ENCODE data around the gene PHACTR3. TPM values are rescaled to one million over a fixed set of nuclear protein-coding genes. Genes with fewer than 3 reads are reported as not detected.

Gene PHACTR3
- total and polyA plus RNA-seq, 2 donors (not counting 3 experiments of a cell fraction or from before 2014, with no cell fraction given) = not detected

DNA sequence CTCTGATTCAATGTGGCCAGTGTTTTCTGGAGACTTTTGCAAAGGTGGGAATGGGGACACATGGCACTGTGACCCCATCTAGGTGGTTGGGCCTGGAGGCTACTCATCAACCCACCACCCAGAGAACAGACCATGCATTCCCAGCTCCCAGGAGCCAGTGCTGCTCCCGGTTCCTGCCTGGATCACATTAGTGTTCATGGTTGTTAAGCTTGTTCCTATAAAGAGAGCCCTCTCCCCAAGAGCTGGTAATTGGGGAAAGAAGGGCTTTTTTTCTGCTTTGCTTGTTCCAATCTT lies 102.0 kb downstream of the PHACTR3 start:
- ChIA-PET POLR2A (no interaction called here), CTCF (no interaction called here)
- intact Hi-C loops (cut with micrococcal nuclease) = no loop called here
- dilution Hi-C loops (cut with MboI; ENCODE audit: extremely low pct_ligation_motif_present, low sequenced_read_pairs) = no loop called here
- FAIRE-seq = no peak
- Histone ChIP-seq H3K36me3 (ENCODE audit: control insufficient read depth in 2 of 2, extremely low read depth in 1 of 2, insufficient read depth in 2 of 2, low read length in 2 of 2) (no peaks in the 10 kb centered on the region), H3K79me2 (ENCODE audit: control insufficient read depth, insufficient read depth, low read length) (no peaks in the 10 kb centered on the region), H4K20me1 (replicated peaks; ENCODE audit: control insufficient read depth, extremely low read depth, insufficient read depth, low read length) (no peaks in the 10 kb centered on the region), H3K9ac (replicated peaks; ENCODE audit: extremely low read depth, insufficient read depth, low read length) (no peak overlapping the region), H3K4me1 (ENCODE audit: control insufficient read depth, extremely low read depth, insufficient read depth, low read length) (no peaks in the 10 kb centered on the region), H3K27ac (ENCODE audit: insufficient read depth, low read depth, low read length) (no peak overlapping the region), H3K9me1 (replicated peaks; ENCODE audit: control insufficient read depth, extremely low read depth, insufficient read depth, low read length) (no peaks in the 10 kb centered on the region), H2AFZ (ENCODE audit: low read depth, low read length) (no peak overlapping the region), H3K27me3 (ENCODE audit: control insufficient read depth in 2 of 2, insufficient read depth in 2 of 2, low read length in 2 of 2) (no peaks in the 10 kb centered on the region), H3K4me2 (ENCODE audit: insufficient read depth, low read length) (no peak overlapping the region), H3K4me3 (replicated peaks in 1 of 3; ENCODE audit: insufficient read depth in 1 of 3, low read depth in 1 of 3, low read length in 3 of 3) (no peak overlapping the region), H3K9me3 (replicated peaks; ENCODE audit: control insufficient read depth, insufficient read depth, low read length) (peaks cover 2% of the 10 kb centered on the region)
- BruUV-seq (replicated peaks) = no TSS peak
- no peak for TF ChIP-seq POLR2AphosphoS5 (IDR thresholded peaks at IDR 0.05; ENCODE audit: insufficient read depth, low read depth, low read length)
- DNase-seq (ENCODE audit: low read depth, low spot score) = no peak

- Histone ChIP-seq H3K36me3 (ENCODE audit: control insufficient read depth in 2 of 2, extremely low read depth in 1 of 2, insufficient read depth in 2 of 2, low read length in 2 of 2) (no peaks in the 10 kb centered on the region), H3K9me1 (replicated peaks; ENCODE audit: control insufficient read depth, extremely low read depth, insufficient read depth, low read length) (no peaks in the 10 kb centered on the region), H3K27ac (ENCODE audit: insufficient read depth, low read depth, low read length) (no peak overlapping the region), H3K27me3 (ENCODE audit: control insufficient read depth in 2 of 2, insufficient read depth in 2 of 2, low read length in 2 of 2) (no peaks in the 10 kb centered on the region), H3K79me2 (ENCODE audit: control insufficient read depth, insufficient read depth, low read length) (no peaks in the 10 kb centered on the region), H3K9me3 (replicated peaks; ENCODE audit: control insufficient read depth, insufficient read depth, low read length) (peaks cover 2% of the 10 kb centered on the region), H2AFZ (ENCODE audit: low read depth, low read length) (no peak overlapping the region), H3K4me3 (replicated peaks in 1 of 3; ENCODE audit: insufficient read depth in 1 of 3, low read depth in 1 of 3, low read length in 3 of 3) (no peak overlapping the region), H3K4me2 (ENCODE audit: insufficient read depth, low read length) (no peak overlapping the region), H3K9ac (replicated peaks; ENCODE audit: extremely low read depth, insufficient read depth, low read length) (no peak overlapping the region), H4K20me1 (replicated peaks; ENCODE audit: control insufficient read depth, extremely low read depth, insufficient read depth, low read length) (no peaks in the 10 kb centered on the region), H3K4me1 (ENCODE audit: control insufficient read depth, extremely low read depth, insufficient read depth, low read length) (no peaks in the 10 kb centered on the region)
- ChIA-PET POLR2A (no interaction called here), CTCF (no interaction called here)
- DNase-seq (ENCODE audit: low read depth, low spot score) (no peak), FAIRE-seq (no peak)
- TF ChIP-seq POLR2AphosphoS5 (IDR thresholded peaks at IDR 0.05; ENCODE audit: insufficient read depth, low read depth, low read length) (no peak), MYC (IDR thresholded peaks at IDR 0.05; ENCODE audit: low read depth, low read length) (no peak), FOS (IDR thresholded peaks at IDR 0.05; ENCODE audit: borderline replicate concordance, insufficient read depth, low read length) (no peak), EZH2 (IDR thresholded peaks at IDR 0.05; ENCODE audit: borderline replicate concordance, low read depth, low read length, severe bottlenecking) (no peak), JUN (IDR thresholded peaks at IDR 0.05; ENCODE audit: borderline replicate concordance, insufficient read depth, insufficient read length, low read depth) (no peak), POLR2A (IDR thresholded peaks at IDR 0.05; ENCODE audit: low read depth, low read length) (no peak)
- TF ChIP-seq, protein P1, sequence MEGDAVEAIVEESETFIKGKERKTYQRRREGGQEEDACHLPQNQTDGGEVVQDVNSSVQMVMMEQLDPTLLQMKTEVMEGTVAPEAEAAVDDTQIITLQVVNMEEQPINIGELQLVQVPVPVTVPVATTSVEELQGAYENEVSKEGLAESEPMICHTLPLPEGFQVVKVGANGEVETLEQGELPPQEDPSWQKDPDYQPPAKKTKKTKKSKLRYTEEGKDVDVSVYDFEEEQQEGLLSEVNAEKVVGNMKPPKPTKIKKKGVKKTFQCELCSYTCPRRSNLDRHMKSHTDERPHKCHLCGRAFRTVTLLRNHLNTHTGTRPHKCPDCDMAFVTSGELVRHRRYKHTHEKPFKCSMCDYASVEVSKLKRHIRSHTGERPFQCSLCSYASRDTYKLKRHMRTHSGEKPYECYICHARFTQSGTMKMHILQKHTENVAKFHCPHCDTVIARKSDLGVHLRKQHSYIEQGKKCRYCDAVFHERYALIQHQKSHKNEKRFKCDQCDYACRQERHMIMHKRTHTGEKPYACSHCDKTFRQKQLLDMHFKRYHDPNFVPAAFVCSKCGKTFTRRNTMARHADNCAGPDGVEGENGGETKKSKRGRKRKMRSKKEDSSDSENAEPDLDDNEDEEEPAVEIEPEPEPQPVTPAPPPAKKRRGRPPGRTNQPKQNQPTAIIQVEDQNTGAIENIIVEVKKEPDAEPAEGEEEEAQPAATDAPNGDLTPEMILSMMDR (IDR thresholded peaks at IDR 0.05; ENCODE audit: extremely low read depth in 1 of 2, insufficient read depth in 1 of 2, low read depth in 1 of 2, low read length in 2 of 2) = no peak
- TF ChIP-seq, protein P2, sequence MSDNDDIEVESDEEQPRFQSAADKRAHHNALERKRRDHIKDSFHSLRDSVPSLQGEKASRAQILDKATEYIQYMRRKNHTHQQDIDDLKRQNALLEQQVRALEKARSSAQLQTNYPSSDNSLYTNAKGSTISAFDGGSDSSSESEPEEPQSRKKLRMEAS (IDR thresholded peaks at IDR 0.05; ENCODE audit: insufficient read depth, insufficient read length) = no peak
- intact Hi-C loops (cut with micrococcal nuclease) = no loop called here
- dilution Hi-C loops (cut with MboI; ENCODE audit: extremely low pct_ligation_motif_present, low sequenced_read_pairs) = no loop called here
- BruUV-seq (replicated peaks) = no TSS peak
Measured at GRCh38 chr20:59708326-59708725, 104.0 kb downstream of the PHACTR3 start.
